Natural killer cell treated with Interleukin-12 subunit alpha and Interleukin-12 subunit beta and Interleukin-15 and Interleukin-18, amount 100 ng/mL, for 72 hours (primary cell): ENCODE measurements around the gene MLLT10. TPM values are rescaled to one million over a fixed set of nuclear protein-coding genes. Genes with fewer than 3 reads are reported as not detected.

Experiments
- ATAC-seq, 2 donors: fragments of 150-1000 bp; cut with Tn5 transposase in 1 of 2; sonication (Bioruptor Pico), chemical (Tn5 transposase) in 1 of 2; 2 replicates each; pipeline ENCODE4 v1.10.0; 2021
- DNase-seq: peaks from one replicate; pipeline ENCODE4 v3.0.0; 2022; ENCODE audit warnings: low spot score
- H3K27ac Mint-ChIP-seq, 2 donors: 1 replicate in 1 of 2; 2 replicates in 1 of 2; pipeline ENCODE4 v1.8.0; 2022; ENCODE audit warnings: mixed read lengths in 2 of 2, mild to moderate bottlenecking in 1 of 2, moderate library complexity in 1 of 2
- H3K27me3 Mint-ChIP-seq, 2 donors: 1 replicate in 1 of 2; 2 replicates in 1 of 2; pipeline ENCODE4 v1.8.0; 2022; ENCODE audit warnings: mixed read lengths in 2 of 2
- H3K36me3 Mint-ChIP-seq: one replicate; pipeline ENCODE4 v1.8.0; 2022; ENCODE audit warnings: mixed read lengths
- H3K4me1 Mint-ChIP-seq, 2 donors: 1 replicate in 1 of 2; 2 replicates in 1 of 2; pipeline ENCODE4 v1.8.0; 2022; ENCODE audit warnings: low read depth in 2 of 2, mixed read lengths in 2 of 2, mild to moderate bottlenecking in 1 of 2
- H3K4me3 Mint-ChIP-seq: one replicate; pipeline ENCODE4 v1.8.0; 2022; ENCODE audit warnings: mixed read lengths
- H3K9me3 Mint-ChIP-seq: 2 replicates; pipeline ENCODE4 v1.8.0; 2022; ENCODE audit warnings: mixed read lengths
- total RNA-seq, 2 donors: library from RNA; stranded (reverse); gene quantifications; one replicate each; pipeline ENCODE4 v1.2.3, GENCODE V29; 2022

Gene MLLT10
- total RNA-seq, 2 donors from 2014 or later, result 31.5 to 71.0 TPM

DNA sequence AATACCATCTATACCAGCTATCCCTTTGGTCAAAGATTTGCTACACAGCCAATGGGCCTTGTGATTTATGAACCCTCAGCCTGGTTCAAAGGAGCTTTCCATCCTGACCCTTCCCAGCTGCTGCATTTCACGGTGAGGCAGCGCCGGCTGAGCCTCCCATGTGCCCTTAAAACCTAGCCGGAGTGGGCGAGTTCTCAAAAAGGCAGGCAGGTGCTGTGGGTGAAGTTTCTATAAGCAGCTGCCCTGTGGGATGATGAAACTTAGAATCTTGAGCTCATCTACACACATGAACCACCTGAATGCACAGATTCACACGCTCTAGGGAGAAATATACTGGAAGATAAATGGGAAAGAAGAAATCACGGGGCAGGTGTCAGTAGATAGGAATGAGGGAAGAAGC, 224.7 kb downstream of the MLLT10 start:
- DNase-seq (no peak), ATAC-seq (no peak)
- no peak overlapping the region for H3K27ac Mint-ChIP-seq
- no peaks in the 10 kb centered on the region for H3K9me3 Mint-ChIP-seq
- H3K4me3 Mint-ChIP-seq, result no peak overlapping the region
- no peaks in the 10 kb centered on the region for H3K4me1 Mint-ChIP-seq
- H3K36me3 Mint-ChIP-seq, result no peaks in the 10 kb centered on the region
- no peaks in the 10 kb centered on the region for H3K27me3 Mint-ChIP-seq

DNA sequence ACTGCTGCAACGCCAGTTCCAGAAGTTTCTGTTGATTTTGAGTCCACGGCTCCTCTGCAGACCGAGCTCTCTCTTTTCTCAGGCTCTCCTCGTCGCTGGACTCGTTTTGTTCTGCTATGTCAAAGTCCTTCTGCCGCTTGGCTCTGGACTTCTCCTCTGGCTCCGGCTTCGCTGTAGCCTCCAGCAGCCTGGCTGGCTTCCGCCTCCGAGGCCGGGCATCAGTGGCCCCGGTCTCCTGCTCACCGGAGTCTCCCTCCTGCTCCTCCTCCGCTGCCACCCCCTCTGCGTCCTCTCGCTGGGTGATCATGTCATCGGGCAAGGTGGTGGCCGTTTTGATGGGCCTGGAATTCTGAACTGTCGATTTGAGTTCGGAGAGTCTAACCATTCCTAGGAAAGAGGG, 225.2 kb downstream of the MLLT10 start:
- no peak overlapping the region for H3K4me3 Mint-ChIP-seq
- no peaks in the 10 kb centered on the region for H3K36me3 Mint-ChIP-seq
- no peaks in the 10 kb centered on the region for H3K9me3 Mint-ChIP-seq
- ATAC-seq (no peak), DNase-seq (no peak)
- H3K4me1 Mint-ChIP-seq, result no peaks in the 10 kb centered on the region
- no peaks in the 10 kb centered on the region for H3K27me3 Mint-ChIP-seq
- no peak overlapping the region for H3K27ac Mint-ChIP-seq

DNA sequence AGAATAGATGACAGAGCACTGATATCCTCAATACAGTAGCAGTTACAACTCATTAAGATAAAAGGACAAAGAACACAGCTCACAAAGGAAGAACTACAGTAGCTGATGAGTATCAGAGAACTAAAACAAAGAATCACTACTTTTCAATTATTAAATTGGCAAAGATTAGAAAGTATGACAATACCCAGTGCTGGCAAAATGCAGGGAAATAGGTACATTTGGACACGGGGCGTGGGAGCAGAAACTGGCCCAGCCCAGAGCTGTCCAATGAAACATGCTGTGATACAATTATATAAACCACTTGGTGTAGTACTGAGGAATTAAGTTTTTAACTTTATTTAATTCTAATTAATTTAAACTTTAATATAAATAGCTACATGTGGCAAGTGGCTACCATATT, 226.3 kb downstream of the MLLT10 start:
- no peak overlapping the region for H3K27ac Mint-ChIP-seq
- no peak for ATAC-seq
- DNase-seq, result no peak

DNA sequence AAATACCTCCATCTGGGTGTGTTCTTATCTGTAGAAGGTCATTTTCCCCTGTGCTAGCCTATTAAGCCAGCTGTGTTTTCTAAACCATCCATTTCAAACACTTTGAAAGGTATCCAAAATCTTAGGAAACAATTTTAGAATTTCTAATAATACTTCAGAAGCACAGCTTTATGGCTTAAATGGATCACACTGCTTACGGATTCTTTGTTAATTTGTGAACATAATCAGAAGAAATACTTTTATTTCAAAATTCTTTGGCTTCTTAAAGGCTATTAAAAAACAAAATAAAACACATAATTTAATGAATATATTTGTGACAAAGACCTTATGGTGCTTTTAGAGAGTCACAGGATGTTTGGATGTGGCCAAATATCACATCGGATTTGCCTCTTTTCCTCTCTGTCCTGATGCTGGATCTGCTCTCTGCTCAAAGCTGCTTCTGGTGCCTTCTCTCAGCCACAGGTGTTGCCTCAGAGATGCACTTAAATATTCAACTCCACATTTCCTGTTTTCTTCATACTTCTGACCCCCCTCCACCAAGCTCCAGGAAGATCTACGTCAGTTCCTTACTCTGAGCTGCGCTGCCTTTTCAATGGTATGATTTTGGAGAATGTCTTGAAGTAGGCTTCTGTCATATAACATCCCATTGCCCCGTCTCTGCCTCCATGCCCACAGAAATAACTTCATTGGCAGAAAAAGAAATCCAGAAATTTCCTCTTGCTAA, 230.6 kb downstream of the MLLT10 start:
- DNase-seq, result no peak
- H3K4me1 Mint-ChIP-seq, result peaks cover 0 to 4% of the 10 kb centered on the region in 2 donors
- H3K36me3 Mint-ChIP-seq, result no peaks in the 10 kb centered on the region
- ATAC-seq, result no peak
- H3K4me3 Mint-ChIP-seq, result no peak overlapping the region
- no peak overlapping the region for H3K27ac Mint-ChIP-seq
- H3K27me3 Mint-ChIP-seq, result no peaks in the 10 kb centered on the region
- no peaks in the 10 kb centered on the region for H3K9me3 Mint-ChIP-seq

More for the DNA sequence above, 226.3 kb downstream of the MLLT10 start:
- no peaks in the 10 kb centered on the region for H3K27me3 Mint-ChIP-seq
- H3K4me1 Mint-ChIP-seq, result no peaks in the 10 kb centered on the region
- H3K9me3 Mint-ChIP-seq, result no peaks in the 10 kb centered on the region
- no peaks in the 10 kb centered on the region for H3K36me3 Mint-ChIP-seq
- no peak overlapping the region for H3K4me3 Mint-ChIP-seq

DNA sequence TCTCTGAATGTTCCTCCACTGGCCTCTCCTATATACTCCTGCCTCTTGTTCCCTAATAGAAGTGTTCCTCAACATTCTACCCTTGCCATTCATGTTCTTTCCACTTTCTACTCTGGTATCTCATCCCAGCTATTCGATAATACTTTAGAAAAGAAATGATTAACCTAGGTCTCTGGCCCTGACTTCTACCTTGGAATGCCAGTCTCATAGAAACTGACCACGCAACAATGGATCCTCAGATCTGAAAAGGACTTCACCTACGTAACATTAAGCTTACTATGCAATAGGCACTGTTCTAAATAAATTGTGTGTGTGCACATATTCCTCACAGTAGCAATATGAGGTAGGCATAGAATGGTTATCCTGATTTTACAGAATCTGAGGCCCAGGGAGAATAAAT, 235.0 kb downstream of the MLLT10 start:
- Mint-ChIP-seq H3K27me3 (no peaks in the 10 kb centered on the region), H3K4me3 (no peak overlapping the region), H3K4me1 (peaks cover 0 to 4% of the 10 kb centered on the region in 2 donors), H3K27ac (no peak overlapping the region), H3K9me3 (no peaks in the 10 kb centered on the region), H3K36me3 (no peaks in the 10 kb centered on the region)
- DNase-seq (no peak), ATAC-seq (no peak)

DNA sequence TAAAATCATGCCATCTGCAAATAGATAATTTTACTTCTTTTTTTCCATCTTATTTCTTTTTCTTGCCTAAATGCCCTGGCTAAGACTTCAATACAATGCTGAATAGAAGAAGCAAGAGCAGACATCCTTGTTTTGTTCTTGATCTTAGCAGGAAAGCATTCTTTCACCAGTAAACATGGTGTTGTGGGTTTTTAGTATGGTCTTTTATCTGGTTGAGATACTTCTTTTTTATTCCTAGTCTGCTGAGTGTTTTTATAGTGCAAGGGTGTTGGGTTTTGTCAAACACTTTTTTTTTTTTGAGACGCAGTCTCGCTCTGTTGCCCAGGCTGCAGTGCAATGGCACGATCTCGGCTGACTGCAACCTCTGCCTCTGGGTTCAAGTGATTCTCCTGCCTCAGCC, 237.2 kb downstream of the MLLT10 start:
- no peak overlapping the region for H3K27ac Mint-ChIP-seq
- H3K27me3 Mint-ChIP-seq, result no peaks in the 10 kb centered on the region
- H3K9me3 Mint-ChIP-seq, result no peaks in the 10 kb centered on the region
- no peaks in the 10 kb centered on the region for H3K36me3 Mint-ChIP-seq
- H3K4me1 Mint-ChIP-seq, result peaks cover 0 to 4% of the 10 kb centered on the region in 2 donors
- ATAC-seq, result no peak
- DNase-seq, result no peak
- H3K4me3 Mint-ChIP-seq, result no peak overlapping the region

DNA sequence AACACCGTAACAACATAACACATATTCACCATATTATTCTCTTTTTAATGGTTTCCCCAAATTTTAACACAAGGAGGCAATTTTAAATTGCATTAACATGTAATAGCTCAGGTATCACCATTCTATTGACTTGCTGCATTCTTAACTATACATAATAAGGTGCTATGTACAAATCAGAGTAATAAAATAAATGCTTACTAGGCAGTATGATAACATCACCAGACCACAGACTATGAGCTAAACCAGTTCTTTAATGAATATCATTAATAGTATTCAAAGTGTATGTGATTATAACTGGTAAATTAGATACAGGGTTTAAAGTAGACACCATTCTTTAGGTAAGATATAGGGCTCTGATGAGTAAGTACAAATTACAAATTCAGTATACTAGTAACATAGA, 242.9 kb downstream of the MLLT10 start:
- no peak overlapping the region for H3K27ac Mint-ChIP-seq
- H3K27me3 Mint-ChIP-seq, result no peaks in the 10 kb centered on the region
- peaks cover 3% of the 10 kb centered on the region for H3K9me3 Mint-ChIP-seq
- DNase-seq (no peak), ATAC-seq (no peak)
- H3K4me1 Mint-ChIP-seq, result peaks cover 7 to 14% of the 10 kb centered on the region in 2 donors
- peaks cover 13% of the 10 kb centered on the region for H3K36me3 Mint-ChIP-seq
- H3K4me3 Mint-ChIP-seq, result no peak overlapping the region

DNA sequence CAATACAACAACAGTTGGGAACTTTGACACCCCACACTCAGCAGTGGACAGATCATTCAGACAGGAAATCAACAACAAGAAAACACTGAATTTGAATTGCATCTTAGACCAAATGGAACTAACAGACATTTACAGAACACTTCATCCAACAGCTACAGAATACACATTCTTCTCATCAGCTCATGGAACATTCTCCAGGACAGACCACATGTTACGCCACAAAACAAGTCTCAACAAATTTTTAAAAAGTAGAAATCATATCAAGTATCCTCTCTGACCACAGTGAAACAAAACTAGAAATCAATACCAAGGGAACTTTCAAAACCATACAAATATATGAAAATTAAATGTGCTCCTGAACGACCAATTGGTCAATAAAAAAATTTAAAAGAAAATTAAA, 257.2 kb downstream of the MLLT10 start:
- Mint-ChIP-seq H3K27ac (no peak overlapping the region), H3K9me3 (no peaks in the 10 kb centered on the region), H3K4me3 (no peak overlapping the region), H3K36me3 (peaks cover 14% of the 10 kb centered on the region), H3K27me3 (no peaks in the 10 kb centered on the region), H3K4me1 (peaks cover 23 to 28% of the 10 kb centered on the region in 2 donors)
- no peak for DNase-seq
- ATAC-seq, result no peak

Other genes with a start within 250 kb of the MLLT10 start
- not detected for gene SKIDA1, start 8.6 kb upstream of the MLLT10 start, total RNA-seq